T-cell (primary cell): ENCODE measurements around the gene PEAK1. TPM values are rescaled to one million over a fixed set of nuclear protein-coding genes. Genes with fewer than 3 reads are reported as not detected.

ENCODE experiments used
- ATAC-seq, 4 experiments: fragments of 200-7000 bp in 3 of 4; fragments of 150-1000 bp in 1 of 4; cut with Tn5 transposase; replicated peaks in 1 of 4; 1 replicate in 3 of 4; 2 replicates in 1 of 4; pipeline ENCODE4 v1.10.0; 2021; ENCODE audit warnings: moderate library complexity in 3 of 4, mild to moderate bottlenecking in 2 of 4, moderate number of reproducible peaks in 1 of 4
- CTCF ChIA-PET, 2 donors: fragments of 300-600 bp; sonication (Branson Sonifier 250); formaldehyde crosslinking; loops; one replicate each; lab custom pipeline; 2022; ENCODE audit warnings: antibody characterized with exemption in 2 of 2; lab: Charles Lee
- POLR2A ChIA-PET, 2 donors: fragments of 300-600 bp; sonication (Branson Sonifier 250); formaldehyde crosslinking; loops; one replicate each; lab custom pipeline; 2022; ENCODE audit warnings: antibody characterized with exemption in 2 of 2; lab: Charles Lee
- DNase-seq, 35 experiments: peaks; one replicate each; pipeline versions ENCODE4 v3.0.0 to v3.0.0-alpha.2; 2013 to 2023
- H3K27ac ChIP-seq: one replicate; pipeline ENCODE4 v1.5.1; 2013; ENCODE audit warnings: low read length
- H3K27me3 ChIP-seq, 2 experiments: replicated peaks in 1 of 2; 1 replicate in 1 of 2; 2 replicates in 1 of 2; pipeline versions ENCODE4 v1.6.1 to v1.7.0; 2013; ENCODE audit warnings: low read length in 1 of 2, mixed read lengths in 1 of 2; ENCODE audit not compliant: control insufficient read depth in 2 of 2, insufficient read depth in 2 of 2; ENCODE audit errors: extremely low read depth in 1 of 2
- H3K36me3 ChIP-seq, 2 donors: 1 replicate in 1 of 2; 2 replicates in 1 of 2; pipeline versions ENCODE4 v1.6.1 to v1.7.0; 2013; ENCODE audit warnings: low read length in 1 of 2; ENCODE audit not compliant: control insufficient read depth in 2 of 2, insufficient read depth in 1 of 2; ENCODE audit errors: extremely low read depth in 1 of 2
- H3K4me1 ChIP-seq, 2 experiments: 1 replicate in 1 of 2; 2 replicates in 1 of 2; pipeline versions ENCODE4 v1.6.1 to v1.7.0; 2013; ENCODE audit warnings: low read length in 2 of 2, mixed read lengths in 1 of 2; ENCODE audit not compliant: insufficient read depth in 2 of 2, control insufficient read depth in 1 of 2; ENCODE audit errors: extremely low read depth in 1 of 2
- H3K4me3 ChIP-seq, 2 donors: 1 replicate in 1 of 2; 2 replicates in 1 of 2; pipeline versions ENCODE4 v1.5.1 to v1.7.0; 2013; ENCODE audit warnings: mild to moderate bottlenecking in 2 of 2, low read length in 1 of 2, moderate library complexity in 1 of 2; ENCODE audit not compliant: control insufficient read depth in 1 of 2; ENCODE audit errors: extremely low read depth in 1 of 2
- H3K9me3 ChIP-seq: 2 replicates; pipeline ENCODE4 v1.7.0; 2013
- H3K27ac Mint-ChIP-seq, 2 donors: one replicate each; pipeline ENCODE4 v1.8.0; 2020 to 2021; ENCODE audit warnings: mild to moderate bottlenecking in 2 of 2, mixed read lengths in 2 of 2
- H3K27me3 Mint-ChIP-seq, 2 donors: one replicate each; pipeline ENCODE4 v1.8.0; 2021 to 2022; ENCODE audit warnings: mixed read lengths in 2 of 2
- H3K36me3 Mint-ChIP-seq: one replicate; pipeline ENCODE4 v1.8.0; 2021; ENCODE audit warnings: mixed read lengths
- H3K4me1 Mint-ChIP-seq, 3 donors: one replicate each; pipeline ENCODE4 v1.8.0; 2020 to 2022; ENCODE audit warnings: mixed read lengths in 3 of 3, mild to moderate bottlenecking in 1 of 3
- H3K4me3 Mint-ChIP-seq, 3 donors: one replicate each; pipeline ENCODE4 v1.8.0; 2020 to 2022; ENCODE audit warnings: mild to moderate bottlenecking in 3 of 3, mixed read lengths in 3 of 3, moderate library complexity in 3 of 3
- H3K9me3 Mint-ChIP-seq, 3 donors: one replicate each; pipeline ENCODE4 v1.8.0; 2020 to 2022; ENCODE audit warnings: mixed read lengths in 3 of 3
- WGBS: methylation state at CpG from one replicate; pipeline ENCODE4 v1.1.5; 2013; ENCODE audit warnings: missing lambda C conversion rate; ENCODE audit not compliant: insufficient coverage; 5-methylcytosine and 5-hydroxymethylcytosine counted together
- total RNA-seq, 35 experiments: library from RNA in 6 of 35; stranded (reverse) in 6 of 35; fragments of 120-200 nt in 1 of 35; gene quantifications; one replicate each; pipeline versions ENCODE4 v1.2.1 to v1.2.4 and lab custom pipeline; 2013 to 2026

The PEAK1 gene
- total RNA-seq, 5 donors from 2014 or later (not counting 1 experiment from before 2014, with no cell fraction given) = 9.4 to 17.7 (median 10.9) TPM

- no peak for DNase-seq
- no peak overlapping the region for H3K27ac ChIP-seq
- no peaks in the 10 kb centered on the region for H3K36me3 ChIP-seq
- Mint-ChIP-seq H3K4me1 (peaks cover 6 to 12% (median 9%) of the 10 kb centered on the region in 3 donors), H3K4me3 (no peak overlapping the region), H3K27me3 (no peaks in the 10 kb centered on the region), H3K27ac (no peak overlapping the region), H3K36me3 (peaks cover 4% of the 10 kb centered on the region), H3K9me3 (no peaks in the 10 kb centered on the region)
- CTCF ChIA-PET = interaction anchor here in 1 of 2 donors (0.9 kb wide), 1 partner anchor 187 kb away, joined by 3 read pairs; no protein-coding TSS in a partner anchor
- H3K4me1 ChIP-seq = peaks cover 0 to 2% of the 10 kb centered on the region in 2 experiments
- POLR2A ChIA-PET = no interaction called here
- H3K27me3 ChIP-seq = no peaks in the 10 kb centered on the region
- no CpG with 5 or more reads among the region's 2 CpGs for WGBS
- no peak for ATAC-seq
- no peak overlapping the region for H3K4me3 ChIP-seq
- H3K9me3 ChIP-seq = no peaks in the 10 kb centered on the region
These were observed 114.0 kb downstream of the PEAK1 start for GRCh38 chr15:77305953-77306352.

- ATAC-seq (no peak), DNase-seq (no peak)
- Histone ChIP-seq H3K9me3 (no peaks in the 10 kb centered on the region), H3K4me1 (no peaks in the 10 kb centered on the region), H3K36me3 (no peaks in the 10 kb centered on the region), H3K27ac (no peak overlapping the region), H3K4me3 (no peak overlapping the region), H3K27me3 (no peaks in the 10 kb centered on the region)
- Mint-ChIP-seq H3K9me3 (no peaks in the 10 kb centered on the region), H3K36me3 (no peaks in the 10 kb centered on the region), H3K4me3 (no peak overlapping the region), H3K27ac (no peak overlapping the region), H3K4me1 (no peaks in the 10 kb centered on the region), H3K27me3 (no peaks in the 10 kb centered on the region)
- CTCF ChIA-PET = interaction anchor here in 1 of 2 donors (0.5 to 1.6 kb wide), 2 partner anchors 12 to 122 kb away, joined by 3 to 5 read pairs; no protein-coding TSS in a partner anchor
- WGBS = no CpG with 5 or more reads among the region's 2 CpGs
- POLR2A ChIA-PET = no interaction called here
These were observed 123.0 kb downstream of the PEAK1 start for GRCh38 chr15:77296773-77297337.

- H3K9me3 Mint-ChIP-seq = no peaks in the 10 kb centered on the region
- DNase-seq (no peak), ATAC-seq (no peak)
- ChIA-PET CTCF (interaction anchor here in 1 of 2 donors (0.6 to 1.6 kb wide), 3 partner anchors 11 to 317 kb away, joined by 4 to 5 read pairs (median 5); no protein-coding TSS in a partner anchor), POLR2A (no interaction called here)
- H3K27me3 Mint-ChIP-seq = no peaks in the 10 kb centered on the region
- Histone ChIP-seq H3K9me3 (no peaks in the 10 kb centered on the region), H3K4me1 (no peaks in the 10 kb centered on the region), H3K36me3 (no peaks in the 10 kb centered on the region), H3K27me3 (no peaks in the 10 kb centered on the region), H3K27ac (no peak overlapping the region), H3K4me3 (no peak overlapping the region)
- no CpG with 5 or more reads among the region's 2 CpGs for WGBS
- no peak overlapping the region for H3K4me3 Mint-ChIP-seq
- no peaks in the 10 kb centered on the region for H3K4me1 Mint-ChIP-seq
- no peaks in the 10 kb centered on the region for H3K36me3 Mint-ChIP-seq
- H3K27ac Mint-ChIP-seq = no peak overlapping the region
These were observed 124.5 kb downstream of the PEAK1 start for GRCh38 chr15:77295446-77295845.

- H3K9me3 ChIP-seq = no peaks in the 10 kb centered on the region
- no peaks in the 10 kb centered on the region for H3K9me3 Mint-ChIP-seq
- no peak overlapping the region for H3K27ac ChIP-seq
- WGBS = 88% methylated on average over 1 of the region's 1 CpG
- no peaks in the 10 kb centered on the region for H3K4me1 ChIP-seq
- no peaks in the 10 kb centered on the region for H3K36me3 Mint-ChIP-seq
- no peaks in the 10 kb centered on the region for H3K4me1 Mint-ChIP-seq
- DNase-seq (no peak), ATAC-seq (no peak)
- no peak overlapping the region for H3K4me3 Mint-ChIP-seq
- POLR2A ChIA-PET = no interaction called here
- H3K27me3 ChIP-seq = no peaks in the 10 kb centered on the region
- no peak overlapping the region for H3K27ac Mint-ChIP-seq
- no peak overlapping the region for H3K4me3 ChIP-seq
- CTCF ChIA-PET = no interaction called here
- no peaks in the 10 kb centered on the region for H3K36me3 ChIP-seq
- H3K27me3 Mint-ChIP-seq = no peaks in the 10 kb centered on the region
These were observed 126.8 kb downstream of the PEAK1 start for GRCh38 chr15:77292969-77293558.

- DNase-seq (no peak), ATAC-seq (no peak)
- WGBS = no CpG with 5 or more reads among the region's 4 CpGs
- POLR2A ChIA-PET = interaction anchor here in 1 of 2 donors (0.6 kb wide), 1 partner anchor 1224 kb away, joined by 3 read pairs; no protein-coding TSS in a partner anchor
- CTCF ChIA-PET = no interaction called here
- H3K9me3 Mint-ChIP-seq = no peaks in the 10 kb centered on the region
- H3K9me3 ChIP-seq = no peaks in the 10 kb centered on the region
- H3K27me3 Mint-ChIP-seq = no peaks in the 10 kb centered on the region
- H3K4me1 Mint-ChIP-seq = no peaks in the 10 kb centered on the region
- H3K4me1 ChIP-seq = no peaks in the 10 kb centered on the region
- no peaks in the 10 kb centered on the region for H3K27me3 ChIP-seq
- H3K4me3 Mint-ChIP-seq = no peak overlapping the region
- H3K4me3 ChIP-seq = no peak overlapping the region
- H3K36me3 ChIP-seq = no peaks in the 10 kb centered on the region
- H3K27ac Mint-ChIP-seq = no peak overlapping the region
- peaks cover under 1% of the 10 kb centered on the region for H3K36me3 Mint-ChIP-seq
- no peak overlapping the region for H3K27ac ChIP-seq
These were observed 128.8 kb downstream of the PEAK1 start for GRCh38 chr15:77291107-77291506.

GRCh38 chr15:77287385-77287784, 132.5 kb downstream of the PEAK1 start:
- no peaks in the 10 kb centered on the region for H3K9me3 ChIP-seq
- H3K27me3 Mint-ChIP-seq = no peaks in the 10 kb centered on the region
- ChIA-PET CTCF (interaction anchor here in 1 of 2 donors (0.7 kb wide), 1 partner anchor 154 kb away, joined by 3 read pairs; no protein-coding TSS in a partner anchor), POLR2A (no interaction called here)
- H3K9me3 Mint-ChIP-seq = no peaks in the 10 kb centered on the region
- 100% methylated on average over 1 of the region's 2 CpGs for WGBS
- ATAC-seq (no peak), DNase-seq (no peak)
- peaks cover 14% of the 10 kb centered on the region for H3K36me3 Mint-ChIP-seq
- no peak overlapping the region for H3K4me3 ChIP-seq
- no peaks in the 10 kb centered on the region for H3K4me1 ChIP-seq
- no peaks in the 10 kb centered on the region for H3K36me3 ChIP-seq
- H3K4me1 Mint-ChIP-seq = no peaks in the 10 kb centered on the region
- no peaks in the 10 kb centered on the region for H3K27me3 ChIP-seq
- no peak overlapping the region for H3K27ac ChIP-seq
- no peak overlapping the region for H3K27ac Mint-ChIP-seq
- no peak overlapping the region for H3K4me3 Mint-ChIP-seq
